ENCODE data around the gene SEC14L1.

DNA sequence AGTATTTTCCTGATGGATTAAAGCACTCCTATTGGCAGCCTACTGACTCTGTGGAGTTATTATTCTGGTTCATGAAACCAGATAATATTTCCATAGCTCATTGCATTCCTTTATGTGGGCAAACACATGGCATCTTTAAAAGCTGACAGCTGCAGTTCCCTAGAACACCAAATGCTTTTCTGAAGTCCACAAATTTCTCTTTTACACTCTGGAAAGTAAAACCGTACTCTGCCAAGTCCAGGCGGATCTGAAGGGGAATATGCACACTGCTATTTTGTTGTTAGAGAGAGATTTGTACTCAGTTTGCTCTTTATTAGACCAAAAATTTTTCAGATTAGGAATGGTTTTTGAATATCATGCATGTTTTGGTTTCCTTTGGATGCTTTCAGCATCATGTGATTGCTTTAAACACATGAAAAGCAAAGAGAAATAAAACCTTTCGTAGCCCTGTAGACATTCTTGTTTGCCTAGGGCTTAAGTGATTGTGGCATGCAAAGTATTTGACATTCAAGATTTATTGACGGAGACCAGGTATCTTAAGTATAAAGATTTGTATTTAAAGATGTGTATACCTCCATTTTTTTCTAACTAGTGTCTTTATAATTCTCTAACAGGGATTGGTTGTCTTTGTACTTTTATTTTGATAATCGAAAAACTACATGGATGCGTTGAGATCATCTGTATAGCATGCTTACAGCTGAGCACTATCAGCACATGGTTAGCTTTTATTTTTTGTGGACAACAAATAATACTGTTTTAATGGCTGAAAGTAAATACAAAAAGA is 19.5 kb downstream of the SEC14L1 start:
- TF ChIP-seq POLR2A (IDR thresholded peaks at IDR 0.05): no peak
- TF ChIP-seq POLR2AphosphoS5 (IDR thresholded peaks at IDR 0.05): no peak
